ENCODE measurements around the gene KMT2C.

GRCh38 chr7:152133804-152134203 is 302.0 kb downstream of the KMT2C start:
- no peak for TF ChIP-seq CTCF (IDR thresholded peaks at IDR 0.05 in 4 of 5, conservative IDR thresholded peaks at IDR 0.05 in 1 of 5)
- TF ChIP-seq POLR2A (IDR thresholded peaks at IDR 0.05): no peak

Measured in gastrocnemius medialis (tissue), 4 donors.